Transverse colon (tissue), 3 donors: Measurements from ENCODE around the gene FAM187B.

Experiments used
- CTCF ChIP-seq, 5 experiments: fragments of 200-600 bp in 3 of 5; fragments of 450-650 bp in 2 of 5; sonication (generic) in 3 of 5; IDR thresholded peaks; 1 replicate in 2 of 5; 2 replicates in 3 of 5; pipeline ENCODE4 v1.5.1; 2016 to 2017; ENCODE audit warnings: antibody characterized with exemption in 5 of 5, inconsistent platforms in 3 of 5, mild to moderate bottlenecking in 2 of 5, moderate library complexity in 1 of 5
- POLR2A ChIP-seq: fragments of 450-650 bp; IDR thresholded peaks from one replicate; pipeline ENCODE4 v1.6.1; 2016; ENCODE audit warnings: antibody characterized with exemption, mild to moderate bottlenecking, moderate library complexity

- TF ChIP-seq CTCF (IDR thresholded peaks at IDR 0.05), result no peak
- no peak for TF ChIP-seq POLR2A
These were observed 12.3 kb downstream of the FAM187B start for GRCh38 chr19:35216016-35216832.
